HL-60 (cell line): Measurements from ENCODE around the gene CYP1B1.

Experiments
- GABPA ChIP-seq: IDR thresholded peaks from 2 replicates; pipeline ENCODE4 v1.6.1; 2012; ENCODE audit warnings: low read depth
- POLR2AphosphoS5 ChIP-seq: IDR thresholded peaks from 2 replicates; pipeline ENCODE4 v1.6.1; 2012; ENCODE audit warnings: low read depth
- TF ChIP-seq, protein P1 (sequence below): IDR thresholded peaks from one replicate; pipeline ENCODE4 v1.5.1; 2011; ENCODE audit warnings: low read length, control low read depth, inconsistent platforms; ENCODE audit not compliant: insufficient read depth

DNA sequence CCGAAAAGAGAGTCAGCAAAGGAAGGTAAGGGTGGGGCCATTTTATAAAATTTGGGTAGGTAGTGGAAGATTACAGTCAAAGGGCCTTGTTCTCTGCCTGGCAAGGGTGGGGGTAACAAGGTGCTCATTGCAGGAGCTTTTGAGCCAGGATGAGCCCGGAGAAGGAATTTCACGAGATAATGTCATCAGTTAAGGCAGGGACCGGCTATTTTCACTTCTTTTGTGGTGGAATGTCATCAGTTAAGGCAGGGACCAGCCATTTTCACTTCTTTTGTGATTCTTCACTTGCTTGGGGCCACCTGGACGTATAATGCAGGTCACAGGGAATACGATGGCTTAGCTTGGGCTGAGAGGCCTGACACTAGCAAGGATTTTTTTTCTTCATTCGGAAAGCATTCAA lies 58.1 kb downstream of the CYP1B1 start:
- TF ChIP-seq GABPA, result no peak
- TF ChIP-seq, protein P1, sequence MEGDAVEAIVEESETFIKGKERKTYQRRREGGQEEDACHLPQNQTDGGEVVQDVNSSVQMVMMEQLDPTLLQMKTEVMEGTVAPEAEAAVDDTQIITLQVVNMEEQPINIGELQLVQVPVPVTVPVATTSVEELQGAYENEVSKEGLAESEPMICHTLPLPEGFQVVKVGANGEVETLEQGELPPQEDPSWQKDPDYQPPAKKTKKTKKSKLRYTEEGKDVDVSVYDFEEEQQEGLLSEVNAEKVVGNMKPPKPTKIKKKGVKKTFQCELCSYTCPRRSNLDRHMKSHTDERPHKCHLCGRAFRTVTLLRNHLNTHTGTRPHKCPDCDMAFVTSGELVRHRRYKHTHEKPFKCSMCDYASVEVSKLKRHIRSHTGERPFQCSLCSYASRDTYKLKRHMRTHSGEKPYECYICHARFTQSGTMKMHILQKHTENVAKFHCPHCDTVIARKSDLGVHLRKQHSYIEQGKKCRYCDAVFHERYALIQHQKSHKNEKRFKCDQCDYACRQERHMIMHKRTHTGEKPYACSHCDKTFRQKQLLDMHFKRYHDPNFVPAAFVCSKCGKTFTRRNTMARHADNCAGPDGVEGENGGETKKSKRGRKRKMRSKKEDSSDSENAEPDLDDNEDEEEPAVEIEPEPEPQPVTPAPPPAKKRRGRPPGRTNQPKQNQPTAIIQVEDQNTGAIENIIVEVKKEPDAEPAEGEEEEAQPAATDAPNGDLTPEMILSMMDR, result no peak
- TF ChIP-seq POLR2AphosphoS5, result no peak
